ENCODE results near the gene HSF4. TPM values are rescaled to one million over a fixed set of nuclear protein-coding genes. Genes with fewer than 3 reads are reported as not detected.
A peak's percentile ranks its signal among the peaks of the same experiment; 100 is the strongest.

Gene HSF4
- total RNA-seq, 1 donor from 2014 or later = 54.0 TPM

GRCh38 chr16:67179421-67180080, 15.0 kb downstream of the HSF4 start:
- Mint-ChIP-seq H3K4me1 (peaks cover 34% of the 10 kb centered on the region), H3K4me3 (peak overlapping the region; percentile 74), H3K36me3 (ENCODE audit: low read depth) (peaks cover 18% of the 10 kb centered on the region), H3K27ac (no peak overlapping the region), H3K9me3 (no peaks in the 10 kb centered on the region), H3K27me3 (no peaks in the 10 kb centered on the region)
- peak; percentile 75 for DNase-seq
- intact Hi-C loops (cut with micrococcal nuclease) = no loop called here

- peaks cover 18% of the 10 kb centered on the region for H3K36me3 Mint-ChIP-seq (ENCODE audit: low read depth)
- H3K9me3 Mint-ChIP-seq = no peaks in the 10 kb centered on the region
- H3K4me3 Mint-ChIP-seq = no peak overlapping the region
- intact Hi-C loops (cut with micrococcal nuclease) = no loop called here
- peaks cover 35% of the 10 kb centered on the region for H3K4me1 Mint-ChIP-seq
- DNase-seq = no peak
- H3K27ac Mint-ChIP-seq = no peak overlapping the region
- peaks cover 2% of the 10 kb centered on the region for H3K27me3 Mint-ChIP-seq
These were observed 15.6 kb downstream of the HSF4 start for GRCh38 chr16:67180166-67180565.

- H3K4me1 Mint-ChIP-seq = peaks cover 34% of the 10 kb centered on the region
- intact Hi-C loops (cut with micrococcal nuclease) = no loop called here
These were observed 16.8 kb downstream of the HSF4 start for GRCh38 chr16:67181346-67181745.

GRCh38 chr16:67182288-67182687, 17.7 kb downstream of the HSF4 start:
- DNase-seq = no peak
- intact Hi-C loops (cut with micrococcal nuclease) = loop anchor here (2.0 kb wide), 1 partner anchor 65 kb away; the partner anchor contains the start of gene FHOD1
- H3K4me1 Mint-ChIP-seq = peaks cover 30% of the 10 kb centered on the region
- H3K4me3 Mint-ChIP-seq = no peak overlapping the region
- H3K36me3 Mint-ChIP-seq (ENCODE audit: low read depth) = peaks cover 6% of the 10 kb centered on the region
- H3K27me3 Mint-ChIP-seq = peaks cover 8% of the 10 kb centered on the region
- no peak overlapping the region for H3K27ac Mint-ChIP-seq
- no peaks in the 10 kb centered on the region for H3K9me3 Mint-ChIP-seq

More at GRCh38 chr16:67181346-67181745, 16.8 kb downstream of the HSF4 start:
- Mint-ChIP-seq H3K9me3 (no peaks in the 10 kb centered on the region), H3K4me3 (no peak overlapping the region), H3K27ac (no peak overlapping the region), H3K27me3 (peaks cover 8% of the 10 kb centered on the region), H3K36me3 (ENCODE audit: low read depth) (peaks cover 11% of the 10 kb centered on the region)
- no peak for DNase-seq

GRCh38 chr16:67183284-67183626, 18.7 kb downstream of the HSF4 start:
- DNase-seq = no peak
- Mint-ChIP-seq H3K27me3 (peaks cover 8% of the 10 kb centered on the region), H3K36me3 (ENCODE audit: low read depth) (peaks cover 3% of the 10 kb centered on the region), H3K4me1 (peaks cover 22% of the 10 kb centered on the region), H3K4me3 (no peak overlapping the region), H3K9me3 (no peaks in the 10 kb centered on the region), H3K27ac (no peak overlapping the region)
- intact Hi-C loops (cut with micrococcal nuclease) = loop anchor here (1.0 to 2.0 kb wide), 5 partner anchors 9 to 64 kb away; partner anchors contain the start of genes E2F4, FHOD1 and NOL3

- Mint-ChIP-seq H3K4me1 (peaks cover 18% of the 10 kb centered on the region), H3K9me3 (no peaks in the 10 kb centered on the region), H3K4me3 (no peak within 1 kb of the TSS), H3K27me3 (peaks cover 8% of the 10 kb centered on the region), H3K27ac (peak within 1 kb of the TSS; percentile 45), H3K36me3 (ENCODE audit: low read depth) (peaks cover 3% of the 10 kb centered on the region)
- DNase-seq = peak; percentile 98
- intact Hi-C loops (cut with micrococcal nuclease) = loop anchor here (1.0 to 2.0 kb wide), 5 partner anchors 8 to 63 kb away; partner anchors contain the start of genes E2F4, FHOD1 and NOL3
These were observed 19.3 kb downstream of the HSF4 start, which contains the start of gene MATCAP1 for GRCh38 chr16:67183627-67184452. Gene MATCAP1 (minus strand): TSS chr16:67183963. CDS start chr16:67180610, 3,353 bp downstream.

- DNase-seq = no peak
- Mint-ChIP-seq H3K4me1 (peaks cover 12% of the 10 kb centered on the region), H3K4me3 (no peak overlapping the region), H3K27me3 (peaks cover 8% of the 10 kb centered on the region), H3K27ac (peak overlapping the region; percentile 45), H3K9me3 (no peaks in the 10 kb centered on the region), H3K36me3 (ENCODE audit: low read depth) (peaks cover 2% of the 10 kb centered on the region)
- intact Hi-C loops (cut with micrococcal nuclease) = no loop called here
These were observed 20.0 kb downstream of the HSF4 start for GRCh38 chr16:67184453-67184994.

- no peaks in the 10 kb centered on the region for H3K36me3 Mint-ChIP-seq (ENCODE audit: low read depth)
- intact Hi-C loops (cut with micrococcal nuclease) = loop anchor here (1.0 kb wide), 3 partner anchors 167 to 231 kb away; no protein-coding TSS in a partner anchor
- H3K4me3 Mint-ChIP-seq = no peak overlapping the region
- H3K27me3 Mint-ChIP-seq = peaks cover 8% of the 10 kb centered on the region
- no peaks in the 10 kb centered on the region for H3K9me3 Mint-ChIP-seq
- peak; percentile 96 for DNase-seq
- H3K4me1 Mint-ChIP-seq = peaks cover 8% of the 10 kb centered on the region
- H3K27ac Mint-ChIP-seq = peak overlapping the region; percentile 75
These were observed 20.6 kb downstream of the HSF4 start for GRCh38 chr16:67184995-67185650.

GRCh38 chr16:67185651-67186134, 21.1 kb downstream of the HSF4 start:
- H3K9me3 Mint-ChIP-seq = no peaks in the 10 kb centered on the region
- intact Hi-C loops (cut with micrococcal nuclease) = loop anchor here (1.0 kb wide), 3 partner anchors 167 to 231 kb away; no protein-coding TSS in a partner anchor
- H3K27me3 Mint-ChIP-seq = peaks cover 8% of the 10 kb centered on the region
- H3K36me3 Mint-ChIP-seq (ENCODE audit: low read depth) = no peaks in the 10 kb centered on the region
- H3K4me1 Mint-ChIP-seq = peaks cover 8% of the 10 kb centered on the region
- DNase-seq = no peak
- no peak overlapping the region for H3K4me3 Mint-ChIP-seq
- H3K27ac Mint-ChIP-seq = peak overlapping the region; percentile 75

- peaks cover 8% of the 10 kb centered on the region for H3K27me3 Mint-ChIP-seq
- no peaks in the 10 kb centered on the region for H3K9me3 Mint-ChIP-seq
- intact Hi-C loops (cut with micrococcal nuclease) = no loop called here
- DNase-seq = no peak
- peaks cover 2% of the 10 kb centered on the region for H3K36me3 Mint-ChIP-seq (ENCODE audit: low read depth)
- H3K4me1 Mint-ChIP-seq = peaks cover 12% of the 10 kb centered on the region
- H3K27ac Mint-ChIP-seq = no peak overlapping the region
- H3K4me3 Mint-ChIP-seq = no peak overlapping the region
These were observed 22.0 kb downstream of the HSF4 start for GRCh38 chr16:67186550-67186950.

- Mint-ChIP-seq H3K4me3 (no peak overlapping the region), H3K9me3 (no peaks in the 10 kb centered on the region), H3K4me1 (peaks cover 16% of the 10 kb centered on the region), H3K27ac (no peak overlapping the region), H3K36me3 (ENCODE audit: low read depth) (peaks cover 4% of the 10 kb centered on the region), H3K27me3 (peaks cover 8% of the 10 kb centered on the region)
- intact Hi-C loops (cut with micrococcal nuclease) = no loop called here
- no peak for DNase-seq
These were observed 22.8 kb downstream of the HSF4 start for GRCh38 chr16:67187175-67187890.

GRCh38 chr16:67188323-67188722, 23.8 kb downstream of the HSF4 start:
- H3K36me3 Mint-ChIP-seq (ENCODE audit: low read depth) = peaks cover 12% of the 10 kb centered on the region
- H3K27me3 Mint-ChIP-seq = peaks cover 8% of the 10 kb centered on the region
- H3K9me3 Mint-ChIP-seq = no peaks in the 10 kb centered on the region
- peaks cover 22% of the 10 kb centered on the region for H3K4me1 Mint-ChIP-seq
- no peak overlapping the region for H3K27ac Mint-ChIP-seq
- intact Hi-C loops (cut with micrococcal nuclease) = no loop called here
- no peak for DNase-seq
- H3K4me3 Mint-ChIP-seq = no peak overlapping the region

GRCh38 chr16:67188798-67189197, 24.3 kb downstream of the HSF4 start:
- peaks cover 27% of the 10 kb centered on the region for H3K4me1 Mint-ChIP-seq
- H3K27me3 Mint-ChIP-seq = peaks cover 8% of the 10 kb centered on the region
- DNase-seq = no peak
- intact Hi-C loops (cut with micrococcal nuclease) = no loop called here
- no peak overlapping the region for H3K4me3 Mint-ChIP-seq
- peaks cover 17% of the 10 kb centered on the region for H3K36me3 Mint-ChIP-seq (ENCODE audit: low read depth)
- H3K27ac Mint-ChIP-seq = no peak overlapping the region
- no peaks in the 10 kb centered on the region for H3K9me3 Mint-ChIP-seq

Measured in activated CD4-positive, alpha-beta T cell treated with anti-CD3 and anti-CD28 coated beads, Interleukin-2, amount 10 ng/mL, durations not matched to agents 24 days and 14 days (primary cell).